Upper lobe of left lung (tissue), 4 donors: ENCODE data around the gene SNX4.

Experiments used
- POLR2AphosphoS5 ChIP-seq, 2 donors: sonication (generic); formaldehyde crosslinking; IDR thresholded peaks; one replicate each; pipeline ENCODE4 v1.5.1; 2017; ENCODE audit warnings: antibody characterized with exemption in 2 of 2
- TF ChIP-seq, protein P1 (sequence below), 6 experiments: fragments of 450-650 bp in 4 of 6; fragments of 200-600 bp in 2 of 6; sonication (generic) in 2 of 6; IDR thresholded peaks; one replicate each; pipeline ENCODE4 v1.5.1; 2016 to 2019; ENCODE audit warnings: antibody characterized with exemption in 6 of 6

DNA sequence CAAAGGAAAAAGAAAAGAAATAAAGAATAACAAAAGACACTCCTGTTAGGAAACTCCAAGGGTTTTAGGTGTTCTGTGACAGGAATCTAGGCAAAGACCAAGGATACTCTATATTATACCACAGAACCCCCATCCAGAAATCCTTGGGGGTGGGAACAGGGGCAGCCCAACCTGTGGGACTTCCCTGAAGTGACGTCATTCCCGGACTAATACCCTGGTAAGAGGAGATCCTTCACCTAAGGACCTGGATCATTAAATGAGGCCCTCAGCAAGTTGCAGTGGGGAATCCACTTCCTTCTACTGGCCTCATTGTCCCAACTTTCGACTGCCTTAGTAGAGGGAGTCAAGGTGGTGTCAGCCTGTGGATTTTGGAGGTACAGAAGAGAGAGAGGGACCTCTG, 103.8 kb downstream of the SNX4 start:
- TF ChIP-seq, protein P1, sequence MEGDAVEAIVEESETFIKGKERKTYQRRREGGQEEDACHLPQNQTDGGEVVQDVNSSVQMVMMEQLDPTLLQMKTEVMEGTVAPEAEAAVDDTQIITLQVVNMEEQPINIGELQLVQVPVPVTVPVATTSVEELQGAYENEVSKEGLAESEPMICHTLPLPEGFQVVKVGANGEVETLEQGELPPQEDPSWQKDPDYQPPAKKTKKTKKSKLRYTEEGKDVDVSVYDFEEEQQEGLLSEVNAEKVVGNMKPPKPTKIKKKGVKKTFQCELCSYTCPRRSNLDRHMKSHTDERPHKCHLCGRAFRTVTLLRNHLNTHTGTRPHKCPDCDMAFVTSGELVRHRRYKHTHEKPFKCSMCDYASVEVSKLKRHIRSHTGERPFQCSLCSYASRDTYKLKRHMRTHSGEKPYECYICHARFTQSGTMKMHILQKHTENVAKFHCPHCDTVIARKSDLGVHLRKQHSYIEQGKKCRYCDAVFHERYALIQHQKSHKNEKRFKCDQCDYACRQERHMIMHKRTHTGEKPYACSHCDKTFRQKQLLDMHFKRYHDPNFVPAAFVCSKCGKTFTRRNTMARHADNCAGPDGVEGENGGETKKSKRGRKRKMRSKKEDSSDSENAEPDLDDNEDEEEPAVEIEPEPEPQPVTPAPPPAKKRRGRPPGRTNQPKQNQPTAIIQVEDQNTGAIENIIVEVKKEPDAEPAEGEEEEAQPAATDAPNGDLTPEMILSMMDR (IDR thresholded peaks at IDR 0.05) = no peak
- TF ChIP-seq POLR2AphosphoS5 (IDR thresholded peaks at IDR 0.05) = no peak
